ENCODE results near the gene ACAP3. TPM values are rescaled to one million over a fixed set of nuclear protein-coding genes. Genes with fewer than 3 reads are reported as not detected.

ACAP3 gene
- total and polyA plus RNA-seq, 10 of the 15 experiments (the other 5 are each of a cell fraction or from before 2014, with no cell fraction given) = 0.05 to 34.2 (median 7.1) TPM

DNA sequence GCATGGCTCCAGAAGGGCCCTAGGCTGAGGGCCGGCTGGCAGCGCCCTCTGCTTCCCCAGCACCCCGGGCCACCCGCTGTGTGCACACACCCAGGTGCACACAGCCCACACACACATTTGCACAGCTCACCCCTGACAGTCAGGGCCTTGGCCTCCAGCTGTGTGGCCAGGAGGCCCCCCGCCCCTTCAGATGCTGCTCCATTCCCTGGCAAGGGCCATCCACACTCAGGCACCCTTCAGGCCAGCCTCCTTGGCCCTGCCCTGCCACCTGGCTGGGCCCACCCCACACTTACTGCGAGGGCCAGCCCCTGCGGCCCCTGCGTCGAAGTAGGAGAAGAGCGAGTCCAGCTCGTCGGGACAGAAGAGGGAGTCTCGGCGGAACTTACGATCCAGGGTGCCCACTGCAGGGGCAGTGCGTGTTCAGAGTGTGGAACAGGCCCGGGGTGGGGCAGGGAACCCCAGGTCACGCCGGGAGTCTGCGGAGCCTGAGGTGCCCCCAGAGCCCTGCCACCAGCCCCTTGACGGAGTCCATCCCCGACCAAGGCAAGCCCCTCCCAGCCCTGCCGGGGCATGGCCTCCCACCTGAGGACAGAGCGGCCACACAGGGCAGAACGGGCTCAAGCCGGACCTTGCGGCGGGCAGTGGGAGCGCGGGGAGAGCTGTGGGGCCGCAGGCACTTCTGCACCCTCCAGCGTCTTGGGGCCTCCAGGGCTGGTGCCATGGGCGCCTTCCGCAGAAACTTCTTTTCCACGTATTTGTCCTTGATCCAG is 12.4 kb downstream of the ACAP3 start:
- no peaks in the 10 kb centered on the region for H3K27me3 ChIP-seq (replicated peaks in 1 of 2; ENCODE audit: control insufficient read depth in 2 of 2, insufficient read depth in 2 of 2, low read length in 1 of 2)
- H3K79me2 ChIP-seq (ENCODE audit: control insufficient read depth, insufficient read depth, low read length) = no peaks in the 10 kb centered on the region
- ChIA-PET POLR2A (no interaction called here), SMC1A (ENCODE audit: uncharacterized antibody, unreplicated experiment) (no interaction called here), CTCF (no interaction called here), RAD21 (ENCODE audit: unreplicated experiment) (no interaction called here)
- in situ Hi-C loops (cut with MboI) = no loop called here
- intact Hi-C loops (cut with micrococcal nuclease; ENCODE audit: unreplicated experiment) = no loop called here
- no peak for FAIRE-seq
- no peak overlapping the region for H3K4me2 ChIP-seq (ENCODE audit: control insufficient read depth, insufficient read depth)
- H4K20me1 ChIP-seq (ENCODE audit: control insufficient read depth, insufficient read depth) = no peaks in the 10 kb centered on the region
- H3K4me3 ChIP-seq = no peak overlapping the region
- no peak overlapping the region for H3K9ac ChIP-seq (ENCODE audit: control insufficient read depth, insufficient read depth, low read length)
- DNase-seq (ENCODE audit: low read depth, low spot score) = no peak
- H3K36me3 ChIP-seq (ENCODE audit: control insufficient read depth in 2 of 2, insufficient read depth in 2 of 2, low read length in 1 of 2) = no peaks in the 10 kb centered on the region
- H3K9me3 ChIP-seq (replicated peaks; ENCODE audit: control insufficient read depth, insufficient read depth, low read length) = no peaks in the 10 kb centered on the region
- H2AFZ ChIP-seq (ENCODE audit: control insufficient read depth, low read depth, low read length) = no peak overlapping the region
- no peaks in the 10 kb centered on the region for H3K4me1 ChIP-seq (ENCODE audit: control insufficient read depth, insufficient read depth, low read length)
- 87% methylated on average over 35 of the region's 35 CpGs for WGBS (ENCODE audit: insufficient coverage, insufficient replicate concordance, low lambda C conversion rate, missing lambda C conversion rate)
- TF ChIP-seq RFX5 (IDR thresholded peaks at IDR 0.05; ENCODE audit: low read depth, low read length) = no peak
- TF ChIP-seq BACH1 (IDR thresholded peaks at IDR 0.05; ENCODE audit: borderline replicate concordance) = no peak
- TF ChIP-seq, protein P1, sequence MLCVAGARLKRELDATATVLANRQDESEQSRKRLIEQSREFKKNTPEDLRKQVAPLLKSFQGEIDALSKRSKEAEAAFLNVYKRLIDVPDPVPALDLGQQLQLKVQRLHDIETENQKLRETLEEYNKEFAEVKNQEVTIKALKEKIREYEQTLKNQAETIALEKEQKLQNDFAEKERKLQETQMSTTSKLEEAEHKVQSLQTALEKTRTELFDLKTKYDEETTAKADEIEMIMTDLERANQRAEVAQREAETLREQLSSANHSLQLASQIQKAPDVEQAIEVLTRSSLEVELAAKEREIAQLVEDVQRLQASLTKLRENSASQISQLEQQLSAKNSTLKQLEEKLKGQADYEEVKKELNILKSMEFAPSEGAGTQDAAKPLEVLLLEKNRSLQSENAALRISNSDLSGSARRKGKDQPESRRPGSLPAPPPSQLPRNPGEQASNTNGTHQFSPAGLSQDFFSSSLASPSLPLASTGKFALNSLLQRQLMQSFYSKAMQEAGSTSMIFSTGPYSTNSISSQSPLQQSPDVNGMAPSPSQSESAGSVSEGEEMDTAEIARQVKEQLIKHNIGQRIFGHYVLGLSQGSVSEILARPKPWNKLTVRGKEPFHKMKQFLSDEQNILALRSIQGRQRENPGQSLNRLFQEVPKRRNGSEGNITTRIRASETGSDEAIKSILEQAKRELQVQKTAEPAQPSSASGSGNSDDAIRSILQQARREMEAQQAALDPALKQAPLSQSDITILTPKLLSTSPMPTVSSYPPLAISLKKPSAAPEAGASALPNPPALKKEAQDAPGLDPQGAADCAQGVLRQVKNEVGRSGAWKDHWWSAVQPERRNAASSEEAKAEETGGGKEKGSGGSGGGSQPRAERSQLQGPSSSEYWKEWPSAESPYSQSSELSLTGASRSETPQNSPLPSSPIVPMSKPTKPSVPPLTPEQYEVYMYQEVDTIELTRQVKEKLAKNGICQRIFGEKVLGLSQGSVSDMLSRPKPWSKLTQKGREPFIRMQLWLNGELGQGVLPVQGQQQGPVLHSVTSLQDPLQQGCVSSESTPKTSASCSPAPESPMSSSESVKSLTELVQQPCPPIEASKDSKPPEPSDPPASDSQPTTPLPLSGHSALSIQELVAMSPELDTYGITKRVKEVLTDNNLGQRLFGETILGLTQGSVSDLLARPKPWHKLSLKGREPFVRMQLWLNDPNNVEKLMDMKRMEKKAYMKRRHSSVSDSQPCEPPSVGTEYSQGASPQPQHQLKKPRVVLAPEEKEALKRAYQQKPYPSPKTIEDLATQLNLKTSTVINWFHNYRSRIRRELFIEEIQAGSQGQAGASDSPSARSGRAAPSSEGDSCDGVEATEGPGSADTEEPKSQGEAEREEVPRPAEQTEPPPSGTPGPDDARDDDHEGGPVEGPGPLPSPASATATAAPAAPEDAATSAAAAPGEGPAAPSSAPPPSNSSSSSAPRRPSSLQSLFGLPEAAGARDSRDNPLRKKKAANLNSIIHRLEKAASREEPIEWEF (IDR thresholded peaks at IDR 0.05; ENCODE audit: insufficient replicate concordance, low read depth, low read length) = no peak
- TF ChIP-seq MYB (IDR thresholded peaks at IDR 0.05; ENCODE audit: borderline replicate concordance, low read depth, low read length) = no peak
- TF ChIP-seq LARP7 (IDR thresholded peaks at IDR 0.05) = no peak
- TF ChIP-seq POLR2AphosphoS5 (IDR thresholded peaks at IDR 0.05; ENCODE audit: low read length) = no peak
- TF ChIP-seq IKZF1 (conservative IDR thresholded peaks at IDR 0.05) = no peak
- TF ChIP-seq CBX3 (IDR thresholded peaks at IDR 0.05; ENCODE audit: borderline replicate concordance, low read depth) = no peak
- TF ChIP-seq USF1 (IDR thresholded peaks at IDR 0.05; ENCODE audit: borderline replicate concordance, extremely low read length, insufficient read depth, low read depth, low read length) = no peak
- TF ChIP-seq CTCF (IDR thresholded peaks at IDR 0.05 in 2 of 3, conservative IDR thresholded peaks at IDR 0.05 in 1 of 3; ENCODE audit: control insufficient read depth in 2 of 3, extremely low read depth in 1 of 3, insufficient read depth in 1 of 3, low read depth in 3 of 3, low read length in 3 of 3) = no peak
- no peak for TF ChIP-seq EED (IDR thresholded peaks at IDR 0.05; ENCODE audit: low read depth)
- TF ChIP-seq NBN (IDR thresholded peaks at IDR 0.05) = no peak
- TF ChIP-seq TAF1 (IDR thresholded peaks at IDR 0.05; ENCODE audit: borderline replicate concordance, low read depth, low read length) = no peak
- ATAC-seq = no peak
- no peak overlapping the region for H3K27ac ChIP-seq (ENCODE audit: control insufficient read depth, insufficient read depth)
- no TSS peak for BruUV-seq (replicated peaks)
